NCI-H345 treated with DMSO at 0.1 percent for 48 hours (cell line): ENCODE measurements around the gene TPD52L3.

ENCODE experiments used
- DNase-seq: peaks from one replicate; lab custom pipeline; 2025; ENCODE audit not compliant: unreplicated experiment; lab: John Stamatoyannopoulos, UW

The TPD52L3 gene

GRCh38 chr9:6328103-6328502 lies at the start of gene TPD52L3:
Gene TPD52L3, plus strand, starts transcription at chr9:6328375. Its CDS starts 221 bp downstream, at chr9:6328596.
- no peak for DNase-seq

- no peak for DNase-seq
These were observed 26.3 kb upstream of the TPD52L3 start for GRCh38 chr9:6301858-6302257.

GRCh38 chr9:6302417-6302816 lies 25.8 kb upstream of the TPD52L3 start:
- no peak for DNase-seq

GRCh38 chr9:6304232-6304631 lies 23.9 kb upstream of the TPD52L3 start:
- DNase-seq = no peak

- peak; percentile 26 for DNase-seq
These were observed 22.1 kb upstream of the TPD52L3 start for GRCh38 chr9:6305954-6306563.

- no peak for DNase-seq
These were observed 20.6 kb upstream of the TPD52L3 start for GRCh38 chr9:6307551-6308096.

GRCh38 chr9:6330958-6331634 lies 2.9 kb downstream of the TPD52L3 start:
- no peak for DNase-seq

- no peak for DNase-seq
These were observed 6.1 kb downstream of the TPD52L3 start for GRCh38 chr9:6334305-6334704.

- no peak for DNase-seq
These were observed 20.6 kb downstream of the TPD52L3 start for GRCh38 chr9:6348766-6349165.

GRCh38 chr9:6351737-6352136 lies 23.6 kb downstream of the TPD52L3 start:
- DNase-seq = no peak

GRCh38 chr9:6354072-6354686 lies 26.0 kb downstream of the TPD52L3 start:
- peak; percentile 42 for DNase-seq

- DNase-seq = no peak
These were observed 27.6 kb downstream of the TPD52L3 start for GRCh38 chr9:6355728-6356127.

- no peak for DNase-seq
These were observed 28.3 kb downstream of the TPD52L3 start for GRCh38 chr9:6356441-6356840.

GRCh38 chr9:6356904-6357303 lies 28.7 kb downstream of the TPD52L3 start:
- no peak for DNase-seq

GRCh38 chr9:6367128-6367890 lies 39.1 kb downstream of the TPD52L3 start:
- DNase-seq = no peak

- DNase-seq = no peak
These were observed 40.7 kb downstream of the TPD52L3 start for GRCh38 chr9:6368831-6369230.
